ENCODE results near the gene VAV2. TPM values are rescaled to one million over a fixed set of nuclear protein-coding genes. Genes with fewer than 3 reads are reported as not detected.

VAV2 gene
- total and polyA plus RNA-seq, 9 of the 15 experiments (the other 6 are each of a cell fraction or from before 2014, with no cell fraction given), result 0.01 to 2.7 (median 1.0) TPM; not detected in 1

DNA sequence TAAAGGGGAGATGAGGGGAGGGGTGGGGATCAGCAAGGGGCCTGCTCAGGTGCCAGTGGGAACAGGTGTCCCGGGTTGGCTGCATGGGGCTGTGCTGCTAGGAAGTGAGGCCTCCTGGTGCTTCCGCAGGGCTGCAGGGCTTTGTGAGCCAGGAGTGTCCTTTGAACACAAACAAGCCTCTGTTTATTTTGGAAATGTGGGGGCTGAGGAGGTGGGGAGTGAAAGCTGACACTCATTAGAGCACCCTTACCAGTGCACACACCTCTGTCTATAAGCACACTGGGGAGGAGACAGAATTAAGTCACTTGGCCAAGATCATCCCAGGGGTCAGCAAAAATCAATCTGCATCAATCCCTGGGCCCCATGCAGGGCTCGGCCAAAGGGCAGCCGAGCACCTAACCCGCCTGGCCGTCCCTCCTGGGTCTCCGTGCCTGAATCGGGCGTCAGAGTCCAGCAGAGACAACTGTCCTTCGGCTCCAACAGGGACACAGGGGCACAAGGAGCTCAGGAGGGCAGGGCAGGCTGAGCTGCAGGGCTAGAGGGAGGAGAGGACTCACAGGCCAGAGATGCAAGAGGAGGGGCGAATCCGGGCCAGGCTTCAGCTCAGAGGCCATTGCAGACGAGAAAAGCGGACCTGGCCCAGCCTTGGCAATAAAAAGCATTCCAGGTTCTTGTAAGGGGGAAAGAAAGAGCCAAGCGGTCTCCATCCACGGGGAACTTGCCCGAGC lies 99.8 kb downstream of the VAV2 start:
- Histone ChIP-seq H3K9me3 (replicated peaks; ENCODE audit: control insufficient read depth, insufficient read depth, low read depth, low read length) (no peaks in the 10 kb centered on the region), H4K20me1 (replicated peaks; ENCODE audit: control insufficient read depth, insufficient read depth, low read length) (peaks cover 22% of the 10 kb centered on the region), H3K9me1 (ENCODE audit: control insufficient read depth, insufficient read depth, low read length) (no peaks in the 10 kb centered on the region), H3K79me2 (ENCODE audit: control insufficient read depth, insufficient read depth, low read length) (no peaks in the 10 kb centered on the region), H3K4me1 (replicated peaks in 1 of 2; ENCODE audit: control insufficient read depth in 2 of 2, insufficient read depth in 2 of 2, low read length in 2 of 2) (peaks cover 0 to 9% of the 10 kb centered on the region in 2 experiments; a peak in 2 of 5 replicates), H3K9ac (ENCODE audit: insufficient read depth in 1 of 2, low read depth in 2 of 2, low read length in 2 of 2) (no peak overlapping the region), H3K4me2 (ENCODE audit: insufficient read depth, low read length) (no peak overlapping the region), H3K36me3 (ENCODE audit: control insufficient read depth, insufficient read depth, low read length) (no peaks in the 10 kb centered on the region), H3K4me3 (no peak overlapping the region), H3K27me3 (ENCODE audit: control insufficient read depth in 2 of 2, insufficient read depth in 2 of 2, low read length in 2 of 2) (peaks cover 20 to 55% of the 10 kb centered on the region in 2 experiments; a peak in 4 of 5 replicates), H2AFZ (ENCODE audit: low read depth, low read length) (no peak overlapping the region), H3K27ac (ENCODE audit: extremely low read depth, low read depth, low read length) (no peak overlapping the region)
- intact Hi-C loops (cut with micrococcal nuclease) (no loop called here), in situ Hi-C loops (cut with MboI) (no loop called here)
- DNase-seq (ENCODE audit: extremely low read depth in 1 of 4, low spot score in 3 of 4) (no peak), FAIRE-seq (no peak), ATAC-seq (no peak)
- TF ChIP-seq KDM2B (CRISPR knock-in tag; IDR thresholded peaks at IDR 0.05) (no peak), FOXA1 (IDR thresholded peaks at IDR 0.05; ENCODE audit: borderline replicate concordance) (no peak), POLR2B (IDR thresholded peaks at IDR 0.05; ENCODE audit: low read depth, partially characterized antibody) (no peak), SAFB (IDR thresholded peaks at IDR 0.05; ENCODE audit: borderline replicate concordance, low read depth, low read length) (no peak), OTX1 (CRISPR knock-in tag; IDR thresholded peaks at IDR 0.05) (no peak), PTTG1 (tag; IDR thresholded peaks at IDR 0.05; ENCODE audit: low read depth) (no peak), STAG1 (CRISPR knock-in tag; IDR thresholded peaks at IDR 0.05; ENCODE audit: borderline replicate concordance) (no peak), TSC22D4 (tag; IDR thresholded peaks at IDR 0.05) (no peak), RFX7 (CRISPR knock-in tag; IDR thresholded peaks at IDR 0.05) (no peak), ZNF316 (IDR thresholded peaks at IDR 0.05) (no peak), TOE1 (IDR thresholded peaks at IDR 0.05; ENCODE audit: borderline replicate concordance) (no peak), TOE1 (CRISPR knock-in tag; IDR thresholded peaks at IDR 0.05; ENCODE audit: borderline replicate concordance, low read depth) (no peak)
- TF ChIP-seq, protein P1, sequence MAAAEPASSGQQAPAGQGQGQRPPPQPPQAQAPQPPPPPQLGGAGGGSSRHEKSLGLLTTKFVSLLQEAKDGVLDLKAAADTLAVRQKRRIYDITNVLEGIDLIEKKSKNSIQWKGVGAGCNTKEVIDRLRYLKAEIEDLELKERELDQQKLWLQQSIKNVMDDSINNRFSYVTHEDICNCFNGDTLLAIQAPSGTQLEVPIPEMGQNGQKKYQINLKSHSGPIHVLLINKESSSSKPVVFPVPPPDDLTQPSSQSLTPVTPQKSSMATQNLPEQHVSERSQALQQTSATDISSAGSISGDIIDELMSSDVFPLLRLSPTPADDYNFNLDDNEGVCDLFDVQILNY (CRISPR knock-in tag; IDR thresholded peaks at IDR 0.05), result no peak
- no TSS peak for BruUV-seq (replicated peaks)
- 21% methylated on average over 14 of the region's 17 CpGs for WGBS (ENCODE audit: insufficient coverage, low coverage, missing lambda C conversion rate)
- POLR2A ChIA-PET, result interaction anchor here (0.6 kb wide), 1 partner anchor 303 kb away, joined by 3 read pairs; no protein-coding TSS in a partner anchor
- CTCF ChIA-PET (ENCODE audit: low intra/inter-chr PET ratio), result no interaction called here

Measured in K562 (cell line).